ENCODE measurements around the gene CAT.
A peak's percentile ranks its signal among the peaks of the same experiment; 100 is the strongest.

The CAT gene

DNA sequence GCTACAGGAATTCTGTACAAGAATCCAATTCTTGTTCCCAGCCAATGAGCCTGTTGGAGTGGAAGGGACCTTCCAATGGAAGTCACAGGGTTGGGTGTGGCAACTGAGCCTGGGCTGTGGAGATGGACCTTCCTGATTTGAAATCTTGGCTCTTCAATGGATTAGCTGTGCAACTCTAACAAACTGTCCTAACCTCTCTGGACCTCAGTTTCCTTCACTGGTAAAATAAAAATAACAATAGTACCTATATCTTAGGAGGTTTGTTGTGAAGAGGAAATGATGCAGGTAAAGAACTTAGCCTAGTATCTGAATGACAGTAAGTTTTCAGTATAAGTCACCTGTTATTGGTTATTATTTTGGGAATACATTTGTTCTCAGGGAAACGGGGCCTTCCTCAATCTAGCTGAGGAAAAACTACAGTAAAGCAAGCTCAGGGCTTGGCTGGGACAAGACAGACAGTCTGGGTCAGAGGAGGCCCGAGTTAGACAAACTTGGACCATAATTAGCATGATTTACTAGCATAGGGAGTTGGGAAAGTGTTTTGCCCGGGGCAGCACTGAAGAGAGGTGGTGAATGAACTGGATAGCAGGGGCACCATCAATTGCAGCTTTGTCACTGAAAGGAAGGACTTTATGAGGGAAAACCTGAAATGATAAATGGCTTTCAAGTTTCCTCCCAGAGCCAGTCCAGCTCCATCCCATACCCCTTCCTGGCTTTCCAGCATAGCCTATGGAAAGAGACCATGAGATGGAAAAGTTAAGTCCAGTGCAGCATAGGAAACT is 61.2 kb downstream of the CAT start:
- no peak for DNase-seq

DNA sequence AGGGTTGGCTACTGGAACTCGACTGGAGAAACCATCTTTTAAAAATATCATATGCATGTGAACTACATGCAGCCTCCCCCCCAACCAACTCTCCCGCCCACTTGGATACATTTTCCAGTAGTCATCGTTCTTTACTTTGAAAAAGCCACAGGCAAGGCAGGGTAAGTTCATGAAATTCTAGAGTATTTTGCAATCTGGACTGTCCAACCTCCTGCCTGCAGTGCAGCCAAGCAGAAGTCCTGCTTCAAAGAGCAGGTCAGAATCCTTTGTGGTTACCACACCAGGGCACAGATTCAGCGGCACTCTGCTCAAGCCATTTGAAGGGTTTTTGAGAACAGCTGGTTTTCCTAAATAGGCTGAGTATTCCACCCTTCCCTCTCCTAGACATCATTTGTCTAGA is 62.8 kb downstream of the CAT start:
- no peak for DNase-seq

DNA sequence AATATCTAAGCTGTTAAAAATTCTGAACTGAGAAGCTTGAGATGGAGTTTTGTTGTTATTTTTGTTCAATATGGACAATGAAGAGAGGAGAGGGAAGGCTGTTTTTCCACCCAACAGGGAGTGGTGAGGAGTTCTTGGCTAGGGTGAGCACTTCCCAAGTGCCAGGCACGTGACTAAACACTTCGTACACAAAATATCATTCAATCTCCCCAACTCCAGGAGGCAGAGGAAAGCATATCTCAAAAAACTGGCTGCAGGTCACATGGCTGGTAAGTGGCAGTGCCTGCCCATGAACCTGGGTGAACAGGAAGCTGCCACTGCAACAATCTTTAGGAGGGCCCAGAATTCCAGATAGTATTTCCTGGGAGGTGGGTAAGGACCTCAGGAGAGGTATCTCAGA is 63.2 kb downstream of the CAT start:
- no peak for DNase-seq

- DNase-seq, result no peak
Observed at GRCh38 chr11:34502949-34503348, 64.2 kb downstream of the CAT start.

DNA sequence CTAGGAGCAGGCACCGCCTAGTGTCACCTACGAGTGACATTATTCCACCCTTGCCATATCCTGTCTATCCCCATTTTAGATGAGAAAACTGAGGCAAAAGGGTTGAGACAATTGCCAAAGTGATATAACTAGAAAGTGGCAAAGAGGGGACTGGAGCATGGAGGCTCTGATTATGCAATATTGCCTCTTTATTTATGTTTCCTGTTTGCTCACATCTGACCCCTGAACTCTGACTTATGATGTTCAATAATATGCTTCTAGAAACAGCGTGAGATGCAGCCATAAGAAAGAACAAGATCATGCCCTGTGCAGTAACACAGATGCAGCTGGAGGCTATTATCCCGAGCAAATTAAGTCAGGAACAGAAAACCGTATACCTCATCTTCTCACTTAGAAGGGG is 67.1 kb downstream of the CAT start:
- no peak for DNase-seq

DNA sequence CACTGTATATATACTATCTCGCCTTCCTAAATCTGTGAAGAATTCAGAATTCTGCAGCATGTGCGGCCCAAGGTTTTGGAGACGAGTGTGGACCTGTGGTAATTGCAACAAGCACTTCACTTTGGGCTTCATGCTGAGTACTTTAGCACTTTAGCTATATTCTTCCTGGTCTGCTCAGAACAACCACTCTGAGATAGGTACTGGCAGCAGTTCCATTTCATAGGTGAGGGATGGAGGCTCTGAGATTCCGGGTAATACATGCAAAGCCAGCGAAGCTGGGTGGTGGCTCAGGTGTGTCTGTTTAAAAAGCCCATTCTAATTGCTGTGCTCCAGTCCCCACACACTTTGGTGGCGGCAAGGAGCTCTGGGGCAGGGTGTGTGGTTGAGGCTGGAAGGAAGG is 68.4 kb downstream of the CAT start:
- no peak for DNase-seq

- DNase-seq, result no peak
Observed at GRCh38 chr11:34507610-34508009, 68.9 kb downstream of the CAT start.

DNA sequence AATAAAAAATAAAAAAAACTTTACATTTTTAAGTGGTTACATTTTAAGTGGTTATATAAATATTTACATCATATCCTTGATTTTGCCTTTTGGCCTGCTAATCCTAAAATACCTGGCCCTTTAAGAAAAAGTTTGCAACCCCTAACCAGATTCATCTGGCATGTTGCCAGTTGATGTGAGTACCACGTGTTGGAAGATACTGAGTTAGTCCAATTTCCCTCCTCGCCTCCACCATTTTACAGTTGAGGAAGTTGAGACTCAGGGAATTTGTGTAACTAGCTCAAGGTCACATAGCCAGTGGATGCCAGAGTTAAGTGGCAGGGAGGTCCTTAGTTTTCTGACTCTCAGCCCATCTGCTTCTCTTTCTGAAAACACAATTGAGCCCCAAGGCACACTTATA is 69.8 kb downstream of the CAT start:
- no peak for DNase-seq

GRCh38 chr11:34509336-34509876 is 70.7 kb downstream of the CAT start:
- no peak for DNase-seq

- DNase-seq, result no peak
Observed at GRCh38 chr11:34510218-34510617, 71.5 kb downstream of the CAT start.

- no peak for DNase-seq
Observed at GRCh38 chr11:34510673-34511072, 71.9 kb downstream of the CAT start.

GRCh38 chr11:34512840-34513681 is 74.3 kb downstream of the CAT start:
- DNase-seq, result peak in 3 of 4 experiments; percentile 4 to 15 (median 12)

- DNase-seq, result no peak
Observed at GRCh38 chr11:34513682-34514449, 75.1 kb downstream of the CAT start, which contains the start of gene ELF5. ELF5 (minus strand) TSS chr11:34513794; CDS start chr11:34505749, 8,045 bp downstream.

GRCh38 chr11:34514597-34514996 is 75.9 kb downstream of the CAT start:
- DNase-seq, result no peak

DNA sequence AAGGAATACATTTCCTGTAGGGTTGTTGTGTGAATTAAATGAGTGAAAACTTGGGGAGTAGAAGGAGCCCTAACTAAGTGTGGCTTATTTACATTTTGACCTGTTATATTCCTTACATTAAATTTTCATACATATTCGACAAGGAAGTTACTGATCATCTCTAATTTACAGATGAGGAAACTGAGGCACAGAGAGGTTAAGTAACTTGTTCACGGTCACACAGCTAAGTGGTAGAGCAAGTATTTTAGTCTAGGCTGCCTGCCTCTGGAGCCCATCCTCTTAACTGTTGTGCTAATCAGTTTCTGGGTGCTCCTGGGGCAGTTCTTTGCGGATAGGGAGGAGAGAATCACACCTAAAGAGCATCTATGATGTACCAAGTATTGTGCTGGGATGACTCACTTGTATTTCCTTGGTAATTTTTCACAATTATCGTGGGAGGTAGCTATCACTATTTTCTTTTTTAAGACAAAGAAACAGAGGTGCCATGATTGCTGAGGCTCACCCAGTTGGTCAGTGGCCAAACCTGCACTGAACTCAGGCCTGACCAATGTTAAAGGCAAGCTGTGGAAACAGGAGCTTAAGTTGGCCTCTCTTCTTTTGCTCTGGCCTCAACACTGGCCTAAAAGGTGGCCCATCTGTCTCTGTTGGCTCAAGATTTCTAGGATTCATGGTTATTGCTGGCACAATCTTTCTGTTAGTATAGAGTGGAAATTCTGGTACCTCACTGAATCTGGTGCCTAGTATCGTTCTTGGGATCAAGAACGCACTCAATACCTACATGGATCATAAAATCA is 77.7 kb downstream of the CAT start:
- no peak for DNase-seq

DNA sequence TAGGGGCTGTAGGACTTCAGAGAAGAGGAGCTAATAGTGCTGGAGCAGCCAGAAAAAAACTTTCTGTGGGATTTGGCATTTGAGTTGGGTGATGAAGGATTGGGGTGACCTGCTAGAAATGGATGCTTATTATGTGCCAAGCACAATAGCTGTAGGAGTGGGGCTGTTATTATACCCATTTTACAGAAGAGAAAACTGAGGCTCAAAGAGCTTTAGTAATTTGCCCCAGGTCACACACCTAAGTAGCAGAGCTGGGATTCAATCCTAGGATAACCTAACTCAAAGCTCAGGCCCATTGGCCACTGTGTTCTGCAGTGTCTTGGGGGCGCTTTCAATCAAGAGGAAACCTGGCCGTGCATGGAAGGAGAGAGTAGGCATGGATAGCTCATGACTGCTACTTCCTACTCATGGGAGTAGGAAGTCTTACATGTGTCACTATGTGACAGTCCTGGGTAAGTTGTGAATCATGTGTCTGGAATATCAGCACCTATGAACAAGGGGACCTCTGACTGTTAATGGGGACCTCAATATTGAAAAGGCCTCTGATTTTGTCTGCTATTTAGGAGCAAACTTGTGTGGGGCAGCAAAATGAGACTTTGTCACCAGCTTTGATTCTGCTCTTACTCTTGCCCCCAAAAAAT is 81.0 kb downstream of the CAT start:
- DNase-seq, result no peak

GRCh38 chr11:34521265-34521664 is 82.5 kb downstream of the CAT start:
- DNase-seq, result no peak
